Activated CD8-positive, alpha-beta memory T cell treated with anti-CD3 and anti-CD28 coated beads, Interleukin-2, amount 10 ng/mL, durations not matched to agents 7 days and 5 days (primary cell): ENCODE results near the gene IER5L. TPM values are rescaled to one million over a fixed set of nuclear protein-coding genes. Genes with fewer than 3 reads are reported as not detected.
A peak's percentile ranks its signal among the peaks of the same experiment; 100 is the strongest.
"Not testable (repeated sequence)": the region's sequence is repeated elsewhere in the genome, so short reads cannot be mapped to it uniquely, and the experiment has no call there.

Source experiments
- ATAC-seq: fragments of 150-1000 bp; cut with Tn5 transposase; one replicate; pipeline ENCODE4 v1.10.0; 2021; ENCODE audit warnings: moderate library complexity
- CTCF ChIA-PET: fragments of 350-600 bp; sonication (Branson Sonifier 250); formaldehyde crosslinking; loops from one replicate; lab custom pipeline; 2021; ENCODE audit warnings: antibody characterized with exemption; lab: Charles Lee
- DNase-seq: peaks from one replicate; pipeline ENCODE4 v3.0.0-alpha.2; 2020
- H3K27ac Mint-ChIP-seq: one replicate; pipeline ENCODE4 v1.8.0; 2021; ENCODE audit warnings: mild to moderate bottlenecking, mixed read lengths
- H3K27me3 Mint-ChIP-seq: one replicate; pipeline ENCODE4 v1.8.0; 2021; ENCODE audit warnings: mixed read lengths
- H3K36me3 Mint-ChIP-seq: one replicate; pipeline ENCODE4 v1.8.0; 2021; ENCODE audit warnings: mild to moderate bottlenecking, mixed read lengths
- H3K4me1 Mint-ChIP-seq: one replicate; pipeline ENCODE4 v1.8.0; 2021; ENCODE audit warnings: mixed read lengths
- H3K4me3 Mint-ChIP-seq: one replicate; pipeline ENCODE4 v1.8.0; 2021; ENCODE audit warnings: mild to moderate bottlenecking, moderate library complexity, mixed read lengths
- H3K9me3 Mint-ChIP-seq: one replicate; pipeline ENCODE4 v1.8.0; 2022; ENCODE audit warnings: low read depth, mixed read lengths
- total RNA-seq, 2 experiments: library from RNA; stranded (reverse); gene quantifications; one replicate each; pipeline ENCODE4 v1.2.3, GENCODE V29; 2021

The IER5L gene
- total RNA-seq, 2 experiments from 2014 or later = 4.9 to 6.1 TPM

GRCh38 chr9:129137292-129138143 is 40.5 kb downstream of the IER5L start:
- no peak overlapping the region for H3K27ac Mint-ChIP-seq
- no peak overlapping the region for H3K4me3 Mint-ChIP-seq
- CTCF ChIA-PET = interaction anchor here (1.2 to 14.9 kb wide), 9 partner anchors 10 to 485 kb away, joined by 3 to 254 read pairs (median 8); partner anchors contain the start of genes C9orf50, IER5L and NTMT1

GRCh38 chr9:129136446-129137035 is 41.5 kb downstream of the IER5L start:
- H3K27ac Mint-ChIP-seq = no peak overlapping the region
- no peaks in the 10 kb centered on the region for H3K27me3 Mint-ChIP-seq
- peaks cover 28% of the 10 kb centered on the region for H3K4me1 Mint-ChIP-seq
- H3K36me3 Mint-ChIP-seq = peaks cover 12% of the 10 kb centered on the region
- ATAC-seq (no peak), DNase-seq (no peak)
- CTCF ChIA-PET = interaction anchor here (1.2 to 14.9 kb wide), 5 partner anchors 9 to 486 kb away, joined by 3 to 254 read pairs (median 4); partner anchors contain the start of genes C9orf50 and NTMT1
- H3K9me3 Mint-ChIP-seq = no peaks in the 10 kb centered on the region
- H3K4me3 Mint-ChIP-seq = no peak overlapping the region

More at GRCh38 chr9:129137292-129138143, 40.5 kb downstream of the IER5L start:
- DNase-seq = no peak
- peaks cover 32% of the 10 kb centered on the region for H3K4me1 Mint-ChIP-seq
- ATAC-seq = no peak
- peaks cover 12% of the 10 kb centered on the region for H3K36me3 Mint-ChIP-seq
- H3K9me3 Mint-ChIP-seq = no peaks in the 10 kb centered on the region
- no peaks in the 10 kb centered on the region for H3K27me3 Mint-ChIP-seq

GRCh38 chr9:129135476-129135875 is 42.6 kb downstream of the IER5L start:
- H3K27ac Mint-ChIP-seq = no peak overlapping the region
- DNase-seq (no peak), ATAC-seq (no peak)
- peaks cover 22% of the 10 kb centered on the region for H3K4me1 Mint-ChIP-seq
- CTCF ChIA-PET = interaction anchor here (1.0 to 14.9 kb wide), 5 partner anchors 8 to 487 kb away, joined by 3 to 254 read pairs (median 4); partner anchors contain the start of genes C9orf50 and NTMT1
- H3K36me3 Mint-ChIP-seq = peaks cover 18% of the 10 kb centered on the region
- H3K9me3 Mint-ChIP-seq = no peaks in the 10 kb centered on the region
- no peaks in the 10 kb centered on the region for H3K27me3 Mint-ChIP-seq
- H3K4me3 Mint-ChIP-seq = no peak overlapping the region

GRCh38 chr9:129133082-129133481 is 45.0 kb downstream of the IER5L start:
- DNase-seq = no peak
- Mint-ChIP-seq H3K27ac (no peak overlapping the region), H3K4me1 (peaks cover 9% of the 10 kb centered on the region), H3K4me3 (no peak overlapping the region), H3K9me3 (no peaks in the 10 kb centered on the region), H3K27me3 (no peaks in the 10 kb centered on the region), H3K36me3 (peaks cover 23% of the 10 kb centered on the region)
- ATAC-seq = no peak
- CTCF ChIA-PET = interaction anchor here (0.6 to 14.9 kb wide), 7 partner anchors 8 to 489 kb away, joined by 3 to 254 read pairs (median 18); partner anchors contain the start of genes C9orf50 and NTMT1

- Mint-ChIP-seq H3K36me3 (peaks cover 23% of the 10 kb centered on the region), H3K27me3 (no peaks in the 10 kb centered on the region), H3K4me1 (peaks cover 9% of the 10 kb centered on the region), H3K27ac (no peak overlapping the region), H3K4me3 (no peak overlapping the region), H3K9me3 (no peaks in the 10 kb centered on the region)
- peak; percentile 97 for ATAC-seq
- DNase-seq = peak; percentile 89
- CTCF ChIA-PET = interaction anchor here (0.6 to 14.9 kb wide), 56 partner anchors 9 to 660 kb away, joined by 3 to 254 read pairs (median 4); partner anchors contain the start of genes C9orf50, DOLPP1, IER5L and NTMT1
Measured at GRCh38 chr9:129131300-129132145, 46.5 kb downstream of the IER5L start.

- no peak overlapping the region for H3K4me3 Mint-ChIP-seq
- no peak overlapping the region for H3K27ac Mint-ChIP-seq
- H3K27me3 Mint-ChIP-seq = no peaks in the 10 kb centered on the region
- H3K36me3 Mint-ChIP-seq = peaks cover 26% of the 10 kb centered on the region
- no peaks in the 10 kb centered on the region for H3K9me3 Mint-ChIP-seq
- DNase-seq (no peak), ATAC-seq (no peak)
- CTCF ChIA-PET = interaction anchor here (0.6 to 14.9 kb wide), 22 partner anchors 10 to 929 kb away, joined by 3 to 254 read pairs (median 5); partner anchors contain the start of genes C9orf50, DOLPP1, NTMT1 and PTPA
- peaks cover 9% of the 10 kb centered on the region for H3K4me1 Mint-ChIP-seq
Measured at GRCh38 chr9:129130791-129131190, 47.3 kb downstream of the IER5L start.

- H3K27me3 Mint-ChIP-seq, DNase-seq, H3K27ac Mint-ChIP-seq, H3K4me3 Mint-ChIP-seq, ATAC-seq, H3K9me3 Mint-ChIP-seq, H3K4me1 Mint-ChIP-seq: not testable (repeated sequence)
- peaks cover 26% of the 10 kb centered on the region for H3K36me3 Mint-ChIP-seq
- CTCF ChIA-PET = interaction anchor here (0.6 to 14.9 kb wide), 12 partner anchors 11 to 928 kb away, joined by 3 to 254 read pairs (median 12); partner anchors contain the start of genes C9orf50, DOLPP1, NTMT1 and PTPA
Measured at GRCh38 chr9:129130271-129130670, 47.8 kb downstream of the IER5L start.

GRCh38 chr9:129128689-129129088 is 49.4 kb downstream of the IER5L start:
- peaks cover 27% of the 10 kb centered on the region for H3K36me3 Mint-ChIP-seq
- H3K9me3 Mint-ChIP-seq = no peaks in the 10 kb centered on the region
- no peak overlapping the region for H3K4me3 Mint-ChIP-seq
- DNase-seq (no peak), ATAC-seq (no peak)
- CTCF ChIA-PET = interaction anchor here (1.1 to 14.9 kb wide), 3 partner anchors 12 to 494 kb away, joined by 3 to 254 read pairs (median 214); partner anchors contain the start of genes C9orf50 and NTMT1
- no peak overlapping the region for H3K27ac Mint-ChIP-seq
- H3K27me3 Mint-ChIP-seq = no peaks in the 10 kb centered on the region
- peaks cover 9% of the 10 kb centered on the region for H3K4me1 Mint-ChIP-seq

GRCh38 chr9:129126749-129127618 is 51.1 kb downstream of the IER5L start:
- no peak for ATAC-seq
- H3K36me3 Mint-ChIP-seq = peaks cover 24% of the 10 kb centered on the region
- CTCF ChIA-PET = interaction anchor here (0.9 to 14.1 kb wide), 4 partner anchors 14 to 498 kb away, joined by 3 to 254 read pairs (median 4); no protein-coding TSS in a partner anchor
- peaks cover 8% of the 10 kb centered on the region for H3K4me1 Mint-ChIP-seq
- H3K27ac Mint-ChIP-seq = no peak overlapping the region
- H3K9me3 Mint-ChIP-seq = no peaks in the 10 kb centered on the region
- no peaks in the 10 kb centered on the region for H3K27me3 Mint-ChIP-seq
- DNase-seq = no peak
- no peak overlapping the region for H3K4me3 Mint-ChIP-seq
